ENCODE measurements around the gene PHOX2A.
"Not testable (repeated sequence)": the region's sequence is repeated elsewhere in the genome, so short reads cannot be mapped to it uniquely, and the experiment has no call there.

PHOX2A gene

GRCh38 chr11:72222106-72222891 lies 21.7 kb downstream of the PHOX2A start:
- no peak for DNase-seq (ENCODE audit: low spot score)

GRCh38 chr11:72221386-72222075 lies 22.4 kb downstream of the PHOX2A start:
- DNase-seq (ENCODE audit: low spot score), result no peak

DNA sequence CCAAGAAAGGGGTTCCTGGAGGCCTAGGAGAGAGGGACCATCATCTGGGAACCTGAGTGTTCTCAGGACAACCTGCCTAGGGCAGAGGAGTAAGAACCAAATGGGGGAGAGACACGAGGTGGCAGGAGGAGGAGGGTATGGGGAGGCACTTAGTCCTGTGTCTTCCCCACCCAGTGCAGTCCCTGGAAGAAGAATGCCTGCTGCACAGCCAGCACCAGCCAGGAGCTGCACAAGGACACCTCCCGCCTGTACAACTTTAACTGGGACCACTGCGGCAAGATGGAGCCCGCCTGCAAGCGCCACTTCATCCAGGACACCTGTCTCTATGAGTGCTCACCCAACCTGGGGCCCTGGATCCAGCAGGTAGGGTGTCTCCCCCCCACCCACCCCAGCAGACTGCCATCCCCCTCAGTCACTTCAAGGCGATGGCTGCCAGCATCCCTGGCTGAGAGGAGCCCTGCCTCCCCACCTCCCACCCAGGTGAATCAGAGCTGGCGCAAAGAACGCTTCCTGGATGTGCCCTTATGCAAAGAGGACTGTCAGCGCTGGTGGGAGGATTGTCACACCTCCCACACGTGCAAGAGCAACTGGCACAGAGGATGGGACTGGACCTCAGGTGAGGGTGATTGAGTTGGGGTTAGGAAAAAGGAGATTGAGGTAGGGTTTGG lies 23.1 kb downstream of the PHOX2A start:
- DNase-seq (ENCODE audit: low spot score), result no peak

DNA sequence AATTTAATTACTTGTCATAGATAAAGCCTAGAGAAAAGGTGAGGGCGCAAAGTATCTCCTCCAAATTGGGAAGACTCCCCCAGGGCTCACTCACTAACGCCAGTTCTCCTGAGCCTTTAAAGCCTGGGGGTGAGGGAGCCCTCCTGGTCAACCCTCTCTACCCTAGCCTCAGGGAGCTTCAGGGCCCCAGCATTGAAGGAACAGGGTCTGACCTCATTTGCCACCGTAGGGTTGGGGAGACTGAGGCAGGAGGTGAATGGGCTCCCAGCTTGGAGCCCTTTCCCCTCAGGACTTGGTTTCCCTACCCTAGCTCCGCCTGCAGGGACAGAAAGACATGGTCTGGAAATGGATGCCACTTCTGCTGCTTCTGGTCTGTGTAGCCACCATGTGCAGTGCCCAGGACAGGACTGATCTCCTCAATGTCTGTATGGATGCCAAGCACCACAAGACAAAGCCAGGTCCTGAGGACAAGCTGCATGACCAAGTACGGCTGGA lies 25.7 kb downstream of the PHOX2A start:
- DNase-seq (ENCODE audit: low spot score), result no peak

GRCh38 chr11:72217841-72218240 lies 26.1 kb downstream of the PHOX2A start:
- DNase-seq (ENCODE audit: low spot score), result no peak

- no peak for DNase-seq (ENCODE audit: low spot score)
Measured at GRCh38 chr11:72216638-72217037, 27.3 kb downstream of the PHOX2A start, which contains the start of gene FOLR2. FOLR2 (plus strand) TSS chr11:72216794; CDS start chr11:72218585, 1,791 bp downstream.

DNA sequence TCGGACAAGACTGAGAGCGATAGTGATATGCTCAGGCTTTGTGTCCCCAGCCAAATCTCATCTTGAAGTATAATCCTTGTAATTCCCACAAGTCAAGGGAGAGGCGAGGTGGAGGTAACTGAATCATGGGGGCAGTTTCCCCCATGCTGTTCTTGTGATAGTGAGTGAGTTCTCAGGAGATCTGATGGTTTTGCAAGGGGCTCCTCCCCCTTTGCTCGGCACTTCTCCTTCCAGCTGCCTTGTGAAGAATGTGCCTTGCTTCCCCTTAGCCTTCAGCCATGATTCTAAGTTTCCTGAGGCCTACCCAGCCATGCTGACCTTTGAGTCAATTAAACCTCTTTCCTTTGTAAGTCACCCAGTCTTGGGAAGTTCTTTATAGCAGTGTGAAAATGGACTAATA lies 34.9 kb downstream of the PHOX2A start:
- no peak for DNase-seq (ENCODE audit: low spot score)

GRCh38 chr11:72208281-72208680 lies 35.7 kb downstream of the PHOX2A start:
- DNase-seq (ENCODE audit: low spot score), result no peak

DNA sequence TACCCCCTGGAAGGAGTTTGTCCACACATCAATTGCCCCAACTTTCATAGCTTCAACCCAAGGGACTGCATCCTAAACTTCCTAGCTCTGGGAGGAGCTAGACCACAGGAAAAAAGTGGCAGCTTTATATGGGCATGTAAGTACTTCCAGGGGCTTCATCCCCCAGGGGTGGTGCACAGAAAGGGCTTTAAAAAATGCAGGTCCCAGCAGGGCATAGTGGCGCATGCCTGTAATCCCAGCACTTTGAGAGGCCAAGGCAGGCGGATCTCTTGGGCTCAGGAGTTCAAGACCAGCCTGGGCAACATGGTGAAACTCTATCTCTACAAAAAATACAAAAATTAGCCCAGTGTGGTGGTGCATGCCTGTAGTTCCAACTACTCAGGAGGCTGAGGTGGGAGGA lies 37.2 kb downstream of the PHOX2A start:
- DNase-seq (ENCODE audit: low spot score), result not testable (repeated sequence)

- DNase-seq (ENCODE audit: low spot score), result no peak
Measured at GRCh38 chr11:72204886-72205285, 39.1 kb downstream of the PHOX2A start.

GRCh38 chr11:72203163-72203562 lies 40.8 kb downstream of the PHOX2A start:
- DNase-seq (ENCODE audit: low spot score), result no peak

- no peak for DNase-seq (ENCODE audit: low spot score)
Measured at GRCh38 chr11:72202571-72202970, 41.4 kb downstream of the PHOX2A start.

- DNase-seq (ENCODE audit: low spot score), result not testable (repeated sequence)
Measured at GRCh38 chr11:72201445-72201844, 42.5 kb downstream of the PHOX2A start.

DNA sequence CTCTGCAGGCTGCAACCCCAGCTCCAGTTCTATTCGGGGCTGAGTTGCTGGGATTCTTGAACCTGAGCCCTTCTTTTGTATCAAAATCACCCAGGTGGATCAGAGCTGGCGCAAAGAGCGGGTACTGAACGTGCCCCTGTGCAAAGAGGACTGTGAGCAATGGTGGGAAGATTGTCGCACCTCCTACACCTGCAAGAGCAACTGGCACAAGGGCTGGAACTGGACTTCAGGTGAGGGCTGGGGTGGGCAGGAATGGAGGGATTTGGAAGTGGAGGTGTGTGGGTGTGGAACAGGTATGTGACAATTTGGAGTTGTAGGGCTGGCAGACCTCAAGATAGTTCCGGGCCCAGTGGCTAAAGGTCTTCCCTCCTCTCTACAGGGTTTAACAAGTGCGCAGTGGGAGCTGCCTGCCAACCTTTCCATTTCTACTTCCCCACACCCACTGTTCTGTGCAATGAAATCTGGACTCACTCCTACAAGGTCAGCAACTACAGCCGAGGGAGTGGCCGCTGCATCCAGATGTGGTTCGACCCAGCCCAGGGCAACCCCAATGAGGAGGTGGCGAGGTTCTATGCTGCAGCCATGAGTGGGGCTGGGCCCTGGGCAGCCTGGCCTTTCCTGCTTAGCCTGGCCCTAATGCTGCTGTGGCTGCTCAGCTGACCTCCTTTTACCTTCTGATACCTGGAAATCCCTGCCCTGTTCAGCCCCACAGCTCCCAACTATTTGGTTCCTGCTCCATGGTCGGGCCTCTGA lies 48.3 kb downstream of the PHOX2A start:
- DNase-seq (ENCODE audit: low spot score), result no peak

- no peak for DNase-seq (ENCODE audit: low spot score)
Measured at GRCh38 chr11:72191961-72192381, 52.0 kb downstream of the PHOX2A start, which contains the start of gene FOLR1. FOLR1 (plus strand) TSS chr11:72192140; CDS start chr11:72192174, 34 bp downstream.

DNA sequence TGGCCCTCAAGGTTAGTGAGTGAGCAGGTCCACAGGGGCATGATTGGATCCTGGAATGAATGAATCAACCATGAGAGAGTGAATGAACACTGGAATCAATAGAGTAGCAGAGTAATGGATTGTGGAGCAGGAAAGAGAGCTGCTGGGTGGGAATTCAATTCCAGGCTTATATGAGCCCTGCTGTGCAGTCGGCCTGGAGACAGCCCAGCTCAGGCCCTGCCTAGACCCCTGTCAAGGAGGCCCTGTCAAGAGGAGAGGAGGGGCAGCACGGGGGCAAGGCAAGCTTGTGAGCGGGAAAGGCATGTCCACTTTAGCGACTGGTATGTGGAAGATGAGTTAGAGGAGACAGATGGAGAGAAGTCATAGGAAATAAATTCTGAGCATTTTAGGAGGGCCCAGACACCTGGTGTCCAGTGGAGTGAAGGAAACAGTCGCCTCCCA lies 53.3 kb downstream of the PHOX2A start:
- no peak for DNase-seq (ENCODE audit: low spot score)

DNA sequence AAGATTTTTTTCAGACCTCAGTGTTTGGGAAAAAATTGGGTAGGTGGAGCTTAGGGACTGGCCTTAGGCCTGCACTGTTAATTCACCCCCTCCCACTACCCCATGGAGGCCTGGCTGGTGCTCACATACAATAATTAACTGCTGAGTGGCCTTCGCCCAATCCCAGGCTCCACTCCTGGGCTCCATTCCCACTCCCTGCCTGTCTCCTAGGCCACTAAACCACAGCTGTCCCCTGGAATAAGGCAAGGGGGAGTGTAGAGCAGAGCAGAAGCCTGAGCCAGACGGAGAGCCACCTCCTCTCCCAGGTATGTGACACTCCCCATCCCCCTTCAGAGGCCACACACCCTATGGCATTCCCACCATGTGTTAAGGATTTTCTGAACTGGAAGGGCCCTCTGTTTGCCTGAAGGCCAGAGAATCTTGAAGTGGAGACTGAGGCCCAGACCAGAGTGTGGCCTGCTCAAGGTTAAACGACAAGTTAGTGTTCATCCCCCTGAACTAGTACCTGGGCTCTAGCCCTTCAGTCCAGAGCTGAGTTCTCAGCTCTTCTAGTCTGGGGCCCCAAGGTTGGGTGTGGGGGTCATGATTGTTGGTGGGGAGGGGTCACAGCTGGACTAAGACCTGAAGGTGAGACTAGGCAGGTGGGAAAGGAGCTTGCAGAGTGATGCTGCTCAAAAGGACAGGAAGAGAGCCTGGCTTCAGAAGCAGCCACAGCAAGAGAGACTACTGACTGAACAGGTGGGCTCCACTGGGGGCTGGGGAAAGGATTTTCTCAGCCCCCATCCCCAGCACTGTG lies 54.3 kb downstream of the PHOX2A start:
- no peak for DNase-seq (ENCODE audit: low spot score)

Measured in HuH-7 (cell line).